ENCODE results near the gene PPP5C.

- no peak for TF ChIP-seq EZH2phosphoT487 (IDR thresholded peaks at IDR 0.05; ENCODE audit: borderline replicate concordance, low read depth, low read length)
- TF ChIP-seq CTCF (conservative IDR thresholded peaks at IDR 0.05; ENCODE audit: low read length): no peak
Measured at GRCh38 chr19:46392252-46392801, 45.4 kb downstream of the PPP5C start.

All from OCI-LY7 (cell line).